HG03354 (cell line): ENCODE data around the gene SHKBP1.
"Not testable (repeated sequence)": the region's sequence is repeated elsewhere in the genome, so short reads cannot be mapped to it uniquely, and the experiment has no call there.

Source experiments
- ATAC-seq: cut with Tn5 transposase; IDR thresholded peaks from one replicate; pipeline ENCODE4 v1.9.1; 2021; ENCODE audit warnings: mild to moderate bottlenecking; ENCODE audit not compliant: unreplicated experiment, poor library complexity, severe bottlenecking

SHKBP1 gene

DNA sequence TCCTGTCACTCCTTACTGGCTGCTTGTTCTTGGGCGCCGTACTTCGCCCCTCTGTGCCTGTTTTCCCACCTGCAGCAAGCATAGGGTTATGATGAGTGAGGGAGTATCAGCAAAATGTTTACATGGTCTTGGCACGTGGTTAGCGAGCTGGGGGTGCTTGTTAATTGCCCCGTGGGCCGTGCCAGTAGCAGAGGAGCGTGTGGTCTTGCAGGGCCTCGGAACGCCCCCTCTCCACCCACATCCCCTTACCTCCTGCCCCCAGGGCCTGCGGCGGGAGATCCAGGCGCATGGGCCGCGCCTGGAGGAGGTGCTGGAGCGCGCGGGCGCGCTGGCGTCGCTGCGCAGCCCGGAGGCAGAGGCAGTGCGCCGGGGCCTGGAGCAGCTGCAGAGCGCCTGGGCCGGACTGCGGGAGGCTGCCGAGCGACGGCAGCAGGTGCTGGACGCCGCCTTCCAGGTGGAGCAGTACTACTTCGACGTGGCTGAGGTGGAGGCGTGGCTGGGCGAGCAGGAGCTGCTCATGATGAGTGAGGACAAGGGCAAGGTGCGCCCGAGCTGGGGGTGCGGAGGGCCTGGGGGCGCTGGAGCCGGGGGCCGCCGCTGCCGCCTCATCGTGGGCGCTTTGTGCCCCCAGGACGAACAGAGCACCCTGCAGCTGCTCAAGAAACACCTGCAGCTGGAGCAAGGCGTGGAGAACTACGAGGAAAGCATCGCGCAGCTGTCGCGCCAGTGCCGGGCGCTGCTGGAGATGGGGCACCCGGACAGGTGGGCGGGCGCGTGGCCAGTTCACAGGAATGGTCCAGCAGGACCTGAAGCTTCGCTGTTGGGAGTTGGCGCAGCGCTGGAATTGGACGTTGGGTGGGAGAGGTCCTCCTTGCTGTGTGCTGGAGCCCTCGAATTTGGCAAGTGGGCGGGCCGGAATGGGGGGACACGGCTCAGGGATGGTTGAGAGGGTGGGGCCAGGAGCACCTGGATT is 22.5 kb upstream of the SHKBP1 start:
- no peak for ATAC-seq

DNA sequence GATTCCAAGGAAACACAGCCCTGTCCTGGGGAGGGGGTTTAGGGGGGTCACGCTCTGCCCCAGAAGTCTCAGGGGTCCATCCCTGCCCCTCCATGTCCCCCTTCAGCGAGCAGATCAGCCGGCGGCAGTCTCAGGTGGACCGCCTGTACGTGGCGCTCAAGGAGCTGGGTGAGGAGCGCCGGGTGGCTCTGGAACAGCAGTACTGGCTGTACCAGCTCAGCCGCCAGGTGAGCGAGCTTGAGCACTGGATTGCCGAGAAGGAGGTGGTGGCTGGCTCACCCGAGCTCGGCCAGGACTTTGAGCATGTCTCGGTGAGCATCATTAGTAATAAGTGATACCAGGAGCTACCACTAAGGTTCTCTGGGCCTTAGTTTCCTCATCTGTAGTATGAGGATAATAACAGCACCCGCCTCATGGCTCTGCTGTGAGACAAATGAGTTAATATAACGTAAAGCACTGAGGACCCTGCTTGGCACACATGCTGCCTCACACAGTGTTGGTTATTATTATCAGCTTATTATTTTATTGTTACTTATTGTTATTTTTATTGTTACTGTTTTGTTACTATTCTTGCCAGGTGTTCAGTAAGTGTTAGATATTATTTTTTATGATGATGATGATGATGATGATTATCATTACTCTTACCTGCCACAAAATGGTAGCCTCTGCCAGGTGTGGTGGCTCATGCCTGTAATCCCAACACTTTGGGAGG is 20.5 kb upstream of the SHKBP1 start:
- no peak for ATAC-seq

DNA sequence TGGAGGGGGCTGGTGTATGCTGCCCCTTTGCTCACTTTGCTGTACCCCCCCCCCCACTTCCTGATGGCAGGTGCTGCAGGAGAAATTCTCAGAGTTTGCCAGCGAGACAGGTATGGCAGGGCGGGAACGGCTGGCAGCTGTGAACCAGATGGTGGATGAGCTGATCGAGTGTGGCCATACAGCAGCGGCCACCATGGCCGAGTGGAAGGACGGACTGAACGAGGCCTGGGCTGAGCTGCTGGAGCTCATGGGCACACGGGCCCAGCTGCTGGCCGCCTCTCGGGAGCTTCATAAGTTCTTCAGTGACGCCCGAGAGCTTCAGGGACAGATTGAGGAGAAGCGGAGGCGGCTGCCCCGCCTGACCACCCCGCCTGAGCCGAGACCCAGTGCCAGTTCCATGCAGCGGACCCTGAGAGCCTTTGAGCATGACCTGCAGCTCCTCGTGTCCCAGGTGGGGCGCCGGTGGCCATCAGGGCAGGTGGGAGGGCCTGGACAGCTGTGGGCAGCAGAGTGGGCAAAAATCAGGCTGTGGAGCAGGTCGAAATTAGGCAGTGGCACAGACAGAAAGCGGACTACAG is 19.6 kb upstream of the SHKBP1 start:
- ATAC-seq: no peak

DNA sequence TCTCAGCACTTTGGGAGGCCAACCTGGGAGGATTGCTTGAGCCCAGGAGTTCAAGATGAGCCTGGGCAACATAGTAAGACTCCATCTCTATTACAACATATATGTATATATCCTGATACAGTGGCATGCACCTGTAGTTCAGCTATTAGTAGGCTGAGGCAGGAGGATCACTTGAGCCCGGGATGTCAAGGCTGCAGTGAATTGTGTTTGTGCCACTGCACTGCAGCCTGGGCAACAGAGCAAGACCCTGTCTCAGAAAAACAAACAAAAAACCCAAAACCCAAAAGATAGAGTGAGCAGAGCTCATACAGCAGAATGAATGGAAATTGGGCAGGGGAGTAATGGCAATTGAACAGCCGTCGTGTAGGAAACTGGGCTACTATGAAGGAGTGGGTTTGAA is 17.3 kb upstream of the SHKBP1 start:
- no peak for ATAC-seq

- ATAC-seq: no peak
Observed at GRCh38 chr19:40560092-40560507, 16.6 kb upstream of the SHKBP1 start.

DNA sequence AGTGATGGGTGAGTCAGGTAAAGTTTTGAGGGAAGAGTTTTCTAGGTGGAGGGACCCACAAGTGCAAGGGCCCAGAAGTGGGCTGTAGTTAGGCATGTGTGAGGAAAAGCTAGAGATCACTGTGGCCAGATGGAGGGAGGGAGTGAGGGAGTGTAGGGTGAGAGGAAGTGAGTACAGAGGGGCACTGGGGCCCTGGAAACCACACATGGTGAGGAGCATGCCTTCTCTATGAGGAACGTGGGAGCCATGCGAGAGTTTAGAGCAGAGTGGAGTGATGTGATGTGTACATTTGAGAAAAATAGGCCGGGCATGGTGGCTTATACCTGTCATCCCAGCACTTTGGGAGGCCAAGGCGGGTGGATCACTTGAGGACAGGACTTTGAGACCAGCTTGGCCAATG is 14.7 kb upstream of the SHKBP1 start:
- ATAC-seq: no peak

DNA sequence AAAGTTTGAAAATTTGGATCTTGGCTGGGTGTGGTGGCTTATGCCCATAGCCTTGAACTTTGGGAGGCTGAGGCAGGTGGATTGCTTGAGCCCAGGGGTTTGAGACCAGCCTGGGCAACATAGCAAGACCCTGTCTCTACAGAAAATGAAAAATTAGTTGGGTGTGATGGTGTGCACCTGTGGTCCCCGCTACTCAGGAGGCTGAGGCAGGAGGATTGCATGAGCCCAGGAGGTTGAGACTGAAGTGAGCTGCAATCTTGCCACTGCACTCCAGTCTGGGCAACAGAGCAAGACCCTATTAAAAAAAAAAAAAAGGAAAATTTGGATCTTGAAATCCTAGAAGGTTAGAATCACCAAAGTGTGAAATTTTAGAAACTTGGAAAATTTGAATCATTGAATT is 12.1 kb upstream of the SHKBP1 start:
- not testable (repeated sequence) for ATAC-seq

DNA sequence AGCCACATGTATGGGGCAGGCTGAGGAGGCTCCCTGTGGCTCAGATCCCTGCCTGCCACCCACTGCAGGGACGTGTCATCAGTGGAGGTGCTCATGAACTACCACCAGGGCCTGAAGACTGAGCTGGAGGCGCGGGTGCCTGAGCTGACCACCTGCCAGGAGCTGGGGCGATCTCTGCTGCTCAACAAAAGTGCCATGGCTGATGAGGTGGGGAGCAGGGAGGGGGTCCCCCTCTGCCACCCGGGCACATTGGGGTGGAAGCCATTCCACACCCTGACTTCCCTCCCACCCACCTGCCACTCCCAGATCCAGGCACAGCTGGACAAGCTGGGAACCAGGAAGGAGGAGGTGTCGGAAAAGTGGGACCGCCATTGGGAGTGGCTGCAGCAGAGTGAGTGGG is 11.3 kb upstream of the SHKBP1 start:
- no peak for ATAC-seq

- ATAC-seq: no peak
Observed at GRCh38 chr19:40565910-40566495, 10.7 kb upstream of the SHKBP1 start.

- no peak for ATAC-seq
Observed at GRCh38 chr19:40567040-40567749, 9.5 kb upstream of the SHKBP1 start.

GRCh38 chr19:40567750-40568494 is 8.8 kb upstream of the SHKBP1 start:
- no peak for ATAC-seq

- peak; percentile 83 for ATAC-seq
Observed at GRCh38 chr19:40570313-40571004, 6.2 kb upstream of the SHKBP1 start.

- ATAC-seq: no peak
Observed at GRCh38 chr19:40571005-40571318, 5.7 kb upstream of the SHKBP1 start.

DNA sequence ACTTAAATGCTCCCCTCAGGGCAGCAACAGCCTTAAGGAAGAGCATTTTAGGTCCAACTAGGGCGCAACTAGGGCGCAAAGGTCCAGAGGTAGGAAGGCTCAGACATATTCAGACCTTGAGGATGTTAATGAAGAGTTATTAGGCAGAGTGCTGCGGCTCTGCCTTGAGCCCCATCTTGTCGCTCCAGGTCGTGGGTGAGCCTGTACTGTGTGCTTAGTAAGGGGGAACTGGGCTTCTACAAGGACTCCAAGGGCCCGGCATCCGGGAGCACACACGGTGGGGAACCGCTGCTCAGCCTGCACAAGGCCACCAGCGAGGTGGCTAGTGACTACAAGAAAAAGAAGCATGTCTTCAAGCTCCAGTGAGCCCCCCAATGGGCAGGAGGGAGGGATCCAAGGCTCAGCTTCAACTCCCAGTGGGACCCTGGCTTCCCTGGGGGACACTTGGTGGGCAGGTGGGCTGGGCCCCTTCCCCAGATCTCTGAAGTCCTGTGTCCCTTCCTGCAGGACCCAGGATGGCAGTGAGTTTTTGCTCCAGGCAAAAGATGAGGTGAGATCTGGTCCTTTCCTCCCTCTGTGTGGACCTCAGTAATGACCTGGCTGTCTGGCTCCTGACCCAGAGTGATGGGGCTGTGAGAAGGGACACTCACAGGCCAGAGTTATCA is 4.7 kb upstream of the SHKBP1 start:
- no peak for ATAC-seq

DNA sequence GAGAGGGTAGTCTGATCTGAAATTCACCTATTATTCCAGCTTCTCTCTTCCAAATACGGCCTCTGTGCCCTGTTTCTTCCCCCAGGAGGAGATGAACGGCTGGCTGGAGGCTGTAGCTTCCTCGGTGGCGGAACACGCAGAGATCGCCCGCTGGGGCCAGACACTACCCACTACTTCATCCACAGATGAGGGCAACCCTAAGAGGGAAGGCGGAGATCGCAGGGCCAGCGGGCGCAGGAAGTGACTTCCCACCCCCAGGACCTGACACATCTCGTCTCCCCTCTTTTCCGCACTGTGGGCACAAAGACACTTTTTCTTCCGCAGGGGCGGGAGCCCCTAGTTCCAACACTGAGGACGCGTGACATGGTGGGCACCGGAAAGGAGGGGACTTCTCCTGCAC is 1.3 kb upstream of the SHKBP1 start:
- ATAC-seq: no peak

GRCh38 chr19:40576151-40576584 is 505 bp upstream of the SHKBP1 start:
- peak; percentile 28 for ATAC-seq

DNA sequence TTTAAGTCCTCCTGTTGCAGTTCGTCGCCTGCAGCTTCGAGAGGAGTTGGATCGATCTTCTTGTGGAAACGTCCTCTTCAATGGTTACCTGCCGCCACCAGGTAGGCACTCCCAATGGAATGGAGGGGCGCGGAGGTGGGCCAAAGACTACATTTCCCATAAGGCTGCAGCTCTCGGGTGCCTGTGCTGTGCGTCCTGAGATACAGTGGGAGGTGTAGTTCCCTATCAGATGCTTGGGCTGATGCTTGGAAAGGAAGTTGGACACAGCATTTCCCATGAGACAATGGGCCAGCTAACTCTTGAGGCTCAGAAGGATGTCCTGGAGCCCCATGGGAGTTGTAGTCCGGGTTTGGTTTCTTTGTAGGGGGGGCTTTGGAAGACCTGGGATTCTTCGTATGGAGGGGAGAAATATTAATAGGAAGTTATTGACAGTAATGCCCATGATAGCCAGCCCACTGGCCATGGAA is 1.8 kb downstream of the SHKBP1 start:
- ATAC-seq: no peak

- no peak for ATAC-seq
Observed at GRCh38 chr19:40580619-40581018, 3.9 kb downstream of the SHKBP1 start.
